H9 (cell line): ENCODE data around the gene HAND2. TPM values are rescaled to one million over a fixed set of nuclear protein-coding genes. Genes with fewer than 3 reads are reported as not detected.

Experiments
- DNase-seq: peaks from one replicate; pipeline ENCODE4 v3.0.0-alpha.2; 2017
- H2AFZ ChIP-seq: one replicate; pipeline ENCODE4 v1.6.1; 2013; ENCODE audit warnings: mild to moderate bottlenecking, low read length, control low read depth, moderate library complexity
- H2AK5ac ChIP-seq: 2 replicates; pipeline ENCODE4 v1.6.1; 2013; ENCODE audit warnings: low read length, control low read depth, mixed read lengths; ENCODE audit not compliant: insufficient read length
- H2BK120ac ChIP-seq: one replicate; pipeline ENCODE4 v1.6.1; 2013; ENCODE audit warnings: low read depth, mild to moderate bottlenecking, low read length, control low read depth, inconsistent platforms; ENCODE audit not compliant: poor library complexity, severe bottlenecking
- H2BK12ac ChIP-seq: 2 replicates; pipeline ENCODE4 v1.6.1; 2013; ENCODE audit warnings: low read length, control low read depth, mixed read lengths, low read depth; ENCODE audit not compliant: insufficient read length
- H2BK15ac ChIP-seq: 2 replicates; pipeline ENCODE4 v1.6.1; 2013; ENCODE audit warnings: low read depth, low read length, control low read depth
- H2BK20ac ChIP-seq: one replicate; pipeline ENCODE4 v1.6.1; 2013; ENCODE audit warnings: low read depth, mild to moderate bottlenecking, low read length, control low read depth, inconsistent platforms; ENCODE audit not compliant: poor library complexity, severe bottlenecking
- H2BK5ac ChIP-seq: 2 replicates; pipeline ENCODE4 v1.6.1; 2013; ENCODE audit warnings: low read length, control low read depth, mixed read lengths; ENCODE audit not compliant: insufficient read length
- H3K14ac ChIP-seq: 2 replicates; pipeline ENCODE4 v1.6.1; 2013; ENCODE audit warnings: low read length, control low read depth; ENCODE audit not compliant: insufficient read depth
- H3K18ac ChIP-seq: 2 replicates; pipeline ENCODE4 v1.6.1; 2013; ENCODE audit warnings: low read depth, mild to moderate bottlenecking, mixed read lengths, low read length, control low read depth; ENCODE audit not compliant: insufficient read length
- H3K23ac ChIP-seq: 2 replicates; pipeline ENCODE4 v1.6.1; 2013; ENCODE audit warnings: low read length, control low read depth, mixed read lengths, low read depth; ENCODE audit not compliant: insufficient read length
- H3K23me2 ChIP-seq: 2 replicates; pipeline ENCODE4 v1.6.1; 2013; ENCODE audit warnings: low read depth, mild to moderate bottlenecking, mixed read lengths, low read length, control low read depth; ENCODE audit not compliant: insufficient read length, poor library complexity, severe bottlenecking
- H3K27ac ChIP-seq: 2 replicates; pipeline ENCODE4 v1.5.1; 2013; ENCODE audit warnings: low read length, control low read depth, mixed read lengths, low read depth; ENCODE audit not compliant: insufficient read length
- H3K27me3 ChIP-seq: 2 replicates; pipeline ENCODE4 v1.6.1; 2013; ENCODE audit warnings: low read length, control low read depth, inconsistent platforms; ENCODE audit not compliant: insufficient read depth
- H3K4ac ChIP-seq: 2 replicates; pipeline ENCODE4 v1.6.1; 2013; ENCODE audit warnings: low read depth, mild to moderate bottlenecking, control low read depth, inconsistent platforms, low read length, moderate library complexity
- H3K4me1 ChIP-seq: 2 replicates; pipeline ENCODE4 v1.6.1; 2013; ENCODE audit warnings: low read length, control low read depth, inconsistent platforms; ENCODE audit not compliant: insufficient read depth
- H3K4me2 ChIP-seq: 2 replicates; pipeline ENCODE4 v1.6.1; 2013; ENCODE audit warnings: low read length, control low read depth, mixed read lengths; ENCODE audit not compliant: insufficient read length, insufficient read depth
- H3K56ac ChIP-seq: 2 replicates; pipeline ENCODE4 v1.6.1; 2013; ENCODE audit warnings: low read depth, mild to moderate bottlenecking, mixed read lengths, low read length, control low read depth; ENCODE audit not compliant: insufficient read length
- H3K79me1 ChIP-seq: 2 replicates; pipeline ENCODE4 v1.6.1; 2013; ENCODE audit warnings: low read depth, mild to moderate bottlenecking, moderate library complexity, low read length, control low read depth, inconsistent platforms; ENCODE audit not compliant: insufficient read depth, poor library complexity, severe bottlenecking
- H3K79me2 ChIP-seq: 2 replicates; pipeline ENCODE4 v1.6.1; 2013; ENCODE audit warnings: low read length, control low read depth, inconsistent platforms; ENCODE audit not compliant: insufficient read depth
- H3K9ac ChIP-seq: 2 replicates; pipeline ENCODE4 v1.6.1; 2013; ENCODE audit warnings: low read length, control low read depth, mixed read lengths; ENCODE audit not compliant: insufficient read length; ENCODE audit errors: extremely low read depth
- H3K9me3 ChIP-seq: one replicate; pipeline ENCODE4 v1.6.1; 2013; ENCODE audit warnings: low read depth, low read length, inconsistent platforms; ENCODE audit not compliant: control insufficient read depth
- H3T11ph ChIP-seq: one replicate; pipeline ENCODE4 v1.6.1; 2013; ENCODE audit warnings: mild to moderate bottlenecking, low read length, control low read depth, inconsistent platforms
- H4K20me1 ChIP-seq: one replicate; pipeline ENCODE4 v1.6.1; 2013; ENCODE audit not compliant: control insufficient read depth, insufficient read length, insufficient read depth
- H4K5ac ChIP-seq: 2 replicates; pipeline ENCODE4 v1.6.1; 2013; ENCODE audit warnings: low read depth, mild to moderate bottlenecking, mixed read lengths, low read length, control low read depth; ENCODE audit not compliant: insufficient read length
- H4K8ac ChIP-seq: replicated peaks from 2 replicates; pipeline ENCODE4 v1.6.1; 2013; ENCODE audit warnings: low read length, control low read depth, mixed read lengths, low read depth; ENCODE audit not compliant: insufficient read length
- H4K91ac ChIP-seq: 2 replicates; pipeline ENCODE4 v1.6.1; 2013; ENCODE audit warnings: low read depth, mild to moderate bottlenecking, moderate library complexity, mixed read lengths, low read length, control low read depth; ENCODE audit not compliant: insufficient read length
- H3K27ac Mint-ChIP-seq, 3 experiments: 2 replicates in 2 of 3; 3 replicates in 1 of 3; pipeline ENCODE4 v1.8.0; 2020 to 2021; ENCODE audit warnings: mixed read lengths in 3 of 3, mild to moderate bottlenecking in 1 of 3, moderate library complexity in 1 of 3
- H3K27me3 Mint-ChIP-seq: 2 replicates; pipeline ENCODE4 v1.8.0; 2021; ENCODE audit warnings: low read depth, mild to moderate bottlenecking, moderate library complexity, mixed read lengths
- H3K36me3 Mint-ChIP-seq, 3 experiments: 2 replicates in 2 of 3; 3 replicates in 1 of 3; pipeline ENCODE4 v1.8.0; 2020 to 2021; ENCODE audit warnings: low read depth in 3 of 3, mixed read lengths in 3 of 3; ENCODE audit not compliant: insufficient read depth in 1 of 3
- H3K4me1 Mint-ChIP-seq, 2 experiments: 2 replicates each; pipeline ENCODE4 v1.8.0; 2020; ENCODE audit warnings: mixed read lengths in 2 of 2
- H3K4me3 Mint-ChIP-seq, 2 experiments: 2 replicates in 1 of 2; 3 replicates in 1 of 2; pipeline ENCODE4 v1.8.0; 2020 to 2021; ENCODE audit warnings: mild to moderate bottlenecking in 2 of 2, mixed read lengths in 2 of 2, moderate library complexity in 1 of 2
- H3K9me3 Mint-ChIP-seq, 2 experiments: 2 replicates in 1 of 2; 3 replicates in 1 of 2; pipeline ENCODE4 v1.8.0; 2020; ENCODE audit warnings: mild to moderate bottlenecking in 2 of 2, mixed read lengths in 2 of 2, moderate library complexity in 1 of 2
- WGBS: extraction: QIAGEN DNeasy Blood & Tissue Kit; methylation state at CpG from one replicate; pipeline ENCODE4 v1.1.7; 2013; ENCODE audit warnings: missing lambda C conversion rate, low lambda C conversion rate, mixed read lengths; ENCODE audit not compliant: insufficient read length; ENCODE audit errors: extremely low coverage; 5-methylcytosine and 5-hydroxymethylcytosine counted together
- total RNA-seq: library from RNA; stranded (reverse); gene quantifications from 2 replicates; pipeline ENCODE4 v1.2.1, GENCODE V29; 2021
- TF ChIP-seq, protein P1 (sequence below): fragments of 200-600 bp; sonication (generic); conservative IDR thresholded peaks from 3 replicates; pipeline ENCODE4 v1.8.0; 2021; ENCODE audit warnings: antibody characterized with exemption, mild to moderate bottlenecking

Gene HAND2
- total RNA-seq, 1 experiment from 2014 or later, result not detected

- H3K27me3 ChIP-seq, result peaks cover 100% of the 10 kb centered on the region
- H3K9ac ChIP-seq, result no peak overlapping the region
- H3K4me1 Mint-ChIP-seq, result peaks cover 32 to 58% of the 10 kb centered on the region in 2 experiments
These were observed 11.5 kb downstream of the HAND2 start for GRCh38 chr4:173518425-173519102.

More at GRCh38 chr4:173518425-173519102, 11.5 kb downstream of the HAND2 start:
- Histone ChIP-seq H3K56ac (no peak overlapping the region), H3K23me2 (peaks cover 3% of the 10 kb centered on the region), H4K91ac (no peak overlapping the region), H3K4me2 (peak overlapping the region; percentile 18), H3K79me1 (no peaks in the 10 kb centered on the region), H3K9me3 (no peaks in the 10 kb centered on the region), H2BK12ac (no peak overlapping the region), H3K79me2 (no peaks in the 10 kb centered on the region), H2BK20ac (no peak overlapping the region), H4K8ac (no peak overlapping the region), H2BK120ac (no peak overlapping the region), H3K4ac (no peak overlapping the region), H3K18ac (no peak overlapping the region), H2BK5ac (no peak overlapping the region), H4K5ac (no peak overlapping the region), H3K14ac (no peak overlapping the region), H2BK15ac (no peak overlapping the region), H2AK5ac (no peak overlapping the region), H3K4me1 (no peaks in the 10 kb centered on the region; the same call in 1 of the 2 replicates), H3K23ac (no peak overlapping the region), H4K20me1 (peaks cover 2% of the 10 kb centered on the region), H2AFZ (no peak overlapping the region), H3T11ph (no peak overlapping the region), H3K27ac (no peak overlapping the region)
- H3K4me3 Mint-ChIP-seq, result peak overlapping the region in 1 of 2 experiments; percentile 73; a peak in 3 of 5 replicates
- no peak overlapping the region; a peak in 1 of 7 replicates for H3K27ac Mint-ChIP-seq
- H3K27me3 Mint-ChIP-seq, result peaks cover 100% of the 10 kb centered on the region
- H3K36me3 Mint-ChIP-seq, result no peaks in the 10 kb centered on the region; a peak in 2 of 7 replicates
- H3K9me3 Mint-ChIP-seq, result peaks cover 3 to 21% of the 10 kb centered on the region in 2 experiments; a peak in 4 of 5 replicates
- TF ChIP-seq, protein P1, sequence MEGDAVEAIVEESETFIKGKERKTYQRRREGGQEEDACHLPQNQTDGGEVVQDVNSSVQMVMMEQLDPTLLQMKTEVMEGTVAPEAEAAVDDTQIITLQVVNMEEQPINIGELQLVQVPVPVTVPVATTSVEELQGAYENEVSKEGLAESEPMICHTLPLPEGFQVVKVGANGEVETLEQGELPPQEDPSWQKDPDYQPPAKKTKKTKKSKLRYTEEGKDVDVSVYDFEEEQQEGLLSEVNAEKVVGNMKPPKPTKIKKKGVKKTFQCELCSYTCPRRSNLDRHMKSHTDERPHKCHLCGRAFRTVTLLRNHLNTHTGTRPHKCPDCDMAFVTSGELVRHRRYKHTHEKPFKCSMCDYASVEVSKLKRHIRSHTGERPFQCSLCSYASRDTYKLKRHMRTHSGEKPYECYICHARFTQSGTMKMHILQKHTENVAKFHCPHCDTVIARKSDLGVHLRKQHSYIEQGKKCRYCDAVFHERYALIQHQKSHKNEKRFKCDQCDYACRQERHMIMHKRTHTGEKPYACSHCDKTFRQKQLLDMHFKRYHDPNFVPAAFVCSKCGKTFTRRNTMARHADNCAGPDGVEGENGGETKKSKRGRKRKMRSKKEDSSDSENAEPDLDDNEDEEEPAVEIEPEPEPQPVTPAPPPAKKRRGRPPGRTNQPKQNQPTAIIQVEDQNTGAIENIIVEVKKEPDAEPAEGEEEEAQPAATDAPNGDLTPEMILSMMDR, result no peak
- no CpG with 5 or more reads among the region's 42 CpGs for WGBS
- peak; percentile 58 for DNase-seq
